GM23248 (cell line): ENCODE measurements around the gene BCR. TPM values are rescaled to one million over a fixed set of nuclear protein-coding genes. Genes with fewer than 3 reads are reported as not detected.
A peak's percentile ranks its signal among the peaks of the same experiment; 100 is the strongest.

Experiments
- DNase-seq: peaks from one replicate; pipeline ENCODE4 v3.0.0-alpha.2; 2015
- H2AFZ ChIP-seq: fragments of 200-600 bp; sonication (generic); 2 replicates; pipeline ENCODE4 v1.6.1; 2016; ENCODE audit warnings: antibody characterized with exemption
- H3F3A ChIP-seq: fragments of 200-600 bp; sonication (generic); 2 replicates; pipeline ENCODE4 v1.6.1; 2016; ENCODE audit warnings: mild to moderate bottlenecking, antibody characterized with exemption, mixed run types; ENCODE audit not compliant: insufficient read depth
- H3K27ac ChIP-seq: fragments of 200-600 bp; sonication (generic); 2 replicates; pipeline ENCODE4 v1.5.1; 2016; ENCODE audit warnings: mild to moderate bottlenecking
- H3K27me3 ChIP-seq: fragments of 200-600 bp; sonication (generic); replicated peaks from 2 replicates; pipeline ENCODE4 v1.6.1; 2016; ENCODE audit warnings: mild to moderate bottlenecking; ENCODE audit not compliant: insufficient read depth
- H3K36me3 ChIP-seq: fragments of 200-600 bp; sonication (generic); 2 replicates; pipeline ENCODE4 v1.6.1; 2016; ENCODE audit warnings: low read depth, mild to moderate bottlenecking
- H3K4me1 ChIP-seq: fragments of 200-600 bp; sonication (generic); 2 replicates; pipeline ENCODE4 v1.6.1; 2016; ENCODE audit warnings: mild to moderate bottlenecking; ENCODE audit not compliant: insufficient read depth
- H3K4me2 ChIP-seq: fragments of 200-600 bp; sonication (generic); one replicate; pipeline ENCODE4 v1.6.1; 2016; ENCODE audit warnings: mild to moderate bottlenecking; ENCODE audit not compliant: unreplicated experiment
- H3K4me3 ChIP-seq: fragments of 200-600 bp; sonication (generic); 2 replicates; pipeline ENCODE4 v1.5.1; 2016; ENCODE audit warnings: mild to moderate bottlenecking
- H3K79me2 ChIP-seq: fragments of 200-600 bp; sonication (generic); 2 replicates; pipeline ENCODE4 v1.6.1; 2016; ENCODE audit warnings: mild to moderate bottlenecking; ENCODE audit not compliant: insufficient read depth
- H3K9ac ChIP-seq: fragments of 200-600 bp; sonication (generic); 2 replicates; pipeline ENCODE4 v1.6.1; 2016; ENCODE audit warnings: mild to moderate bottlenecking
- H3K9me2 ChIP-seq: fragments of 200-600 bp; sonication (generic); 2 replicates; pipeline ENCODE4 v1.6.1; 2016; ENCODE audit warnings: mixed run types, mild to moderate bottlenecking, moderate library complexity; ENCODE audit not compliant: insufficient read depth
- H3K9me3 ChIP-seq: fragments of 200-600 bp; sonication (generic); one replicate; pipeline ENCODE4 v1.6.1; 2017; ENCODE audit warnings: low read depth
- H4K20me1 ChIP-seq: fragments of 200-600 bp; sonication (generic); 2 replicates; pipeline ENCODE4 v1.6.0; 2016; ENCODE audit not compliant: insufficient read depth
- EZH2 ChIP-seq: fragments of 200-600 bp; sonication (generic); IDR thresholded peaks from 2 replicates; pipeline ENCODE4 v1.6.1; 2018; ENCODE audit warnings: antibody characterized with exemption, mild to moderate bottlenecking; ENCODE audit not compliant: insufficient read depth, poor library complexity, severe bottlenecking
- EZH2phosphoT487 ChIP-seq: fragments of 200-600 bp; sonication (generic); IDR thresholded peaks from 2 replicates; pipeline ENCODE4 v1.6.1; 2018; ENCODE audit warnings: antibody characterized with exemption, moderate library complexity, mild to moderate bottlenecking, low read depth; ENCODE audit not compliant: insufficient read depth
- WGBS, 2 experiments: methylation state at CpG; one replicate each; pipeline ENCODE4 v1.1.6; 2015 to 2017; ENCODE audit warnings: low lambda C conversion rate in 2 of 2, low coverage in 1 of 2; ENCODE audit errors: missing lambda C conversion rate in 2 of 2; 5-methylcytosine and 5-hydroxymethylcytosine counted together
- in situ Hi-C: fragments of 300-500 bp; cut with MboI; formaldehyde crosslinking; loops from 2 replicates; pipeline ENCODE4 v1.15.0; 2020
- polyA plus RNA-seq: library from polyadenylated mRNA; unstranded; fragments of >200 nt; fragmentation: Nextera tagmentation; extraction: Ambion mirVana; gene quantifications from 2 replicates; pipeline ENCODE4 v1.2.1, GENCODE V29; 2016
- total RNA-seq: library from RNA; depleted of rRNA; stranded (reverse); fragments of >200 nt; shearing (Covaris generic); gene quantifications from 2 replicates; pipeline ENCODE4 v1.2.3, GENCODE V29; 2014

Gene BCR
- total and polyA plus RNA-seq, 2 experiments from 2014 or later, result 4.7 to 30.0 TPM

GRCh38 chr22:23179381-23180299 is 669 bp upstream of the BCR start:
- no peak overlapping the region for H3K27ac ChIP-seq
- peaks cover 34% of the 10 kb centered on the region for H3K79me2 ChIP-seq
- DNase-seq, result peak; percentile 39
- H2AFZ ChIP-seq, result peak overlapping the region; percentile 93
- no peaks in the 10 kb centered on the region for H3K36me3 ChIP-seq
- H3K9me2 ChIP-seq, result no peaks in the 10 kb centered on the region
- in situ Hi-C loops, result loop anchor here (5.0 to 25.0 kb wide), 2 partner anchors 93 to 358 kb away; no protein-coding TSS in a partner anchor
- peak overlapping the region; percentile 52 for H3K4me2 ChIP-seq
- H3K27me3 ChIP-seq, result no peaks in the 10 kb centered on the region
- peak overlapping the region; percentile 72 for H3K4me3 ChIP-seq
- H3K4me1 ChIP-seq, result peaks cover 22% of the 10 kb centered on the region
- H3K9ac ChIP-seq, result peak overlapping the region; percentile 64
- WGBS, 2 experiments, result 26 to 27% methylated on average over 25 of the region's 25 CpGs
- no peaks in the 10 kb centered on the region for H3K9me3 ChIP-seq
- no peaks in the 10 kb centered on the region for H4K20me1 ChIP-seq
- H3F3A ChIP-seq, result peaks cover 8% of the 10 kb centered on the region; the same call in 1 of the 2 replicates
- TF ChIP-seq EZH2 (no peak), EZH2phosphoT487 (no peak)

- Histone ChIP-seq H3K27me3 (no peaks in the 10 kb centered on the region), H4K20me1 (no peaks in the 10 kb centered on the region), H3K4me3 (peak overlapping the region; percentile 72), H3K9ac (peak overlapping the region; percentile 66), H3K4me2 (peak overlapping the region; percentile 80), H3K9me2 (no peaks in the 10 kb centered on the region), H3F3A (peaks cover 8% of the 10 kb centered on the region; the same call in 1 of the 2 replicates), H3K79me2 (peaks cover 49% of the 10 kb centered on the region), H3K36me3 (no peaks in the 10 kb centered on the region), H3K9me3 (no peaks in the 10 kb centered on the region), H3K4me1 (peaks cover 22% of the 10 kb centered on the region), H2AFZ (peak overlapping the region; percentile 73; the same call in 1 of the 2 replicates), H3K27ac (no peak overlapping the region)
- in situ Hi-C loops, result loop anchor here (25.0 kb wide), 1 partner anchor 356 kb away; no protein-coding TSS in a partner anchor
- TF ChIP-seq EZH2phosphoT487 (no peak), EZH2 (no peak)
- DNase-seq, result peak; percentile 43
- WGBS, 2 experiments, result 25 to 34% methylated on average over 65 to 69 of the region's 112 CpGs
These were observed 798 bp downstream of the BCR start for GRCh38 chr22:23180893-23181720.

- H3K4me1 ChIP-seq, result peaks cover 22% of the 10 kb centered on the region
- no peak overlapping the region for H2AFZ ChIP-seq
These were observed 1.5 kb downstream of the BCR start for GRCh38 chr22:23181721-23182308.

More at GRCh38 chr22:23181721-23182308, 1.5 kb downstream of the BCR start:
- Histone ChIP-seq H3K36me3 (no peaks in the 10 kb centered on the region), H3F3A (peaks cover 8% of the 10 kb centered on the region; the same call in 1 of the 2 replicates), H3K27ac (no peak overlapping the region), H3K4me3 (peak overlapping the region; percentile 72), H3K9me3 (no peaks in the 10 kb centered on the region), H3K4me2 (peak overlapping the region; percentile 80), H3K9ac (no peak overlapping the region), H3K79me2 (peaks cover 56% of the 10 kb centered on the region), H3K27me3 (no peaks in the 10 kb centered on the region), H3K9me2 (no peaks in the 10 kb centered on the region), H4K20me1 (no peaks in the 10 kb centered on the region)
- DNase-seq, result no peak
- no peak for TF ChIP-seq EZH2
- no peak for TF ChIP-seq EZH2phosphoT487
- in situ Hi-C loops, result loop anchor here (25.0 kb wide), 1 partner anchor 355 kb away; no protein-coding TSS in a partner anchor
- 87% methylated on average over 37 to 43 of the region's 43 CpGs for WGBS, 2 experiments
